IPS-15b (cell line): ENCODE data around the gene ATG101.

Source experiments
- H3K27me3 ChIP-seq: one replicate; pipeline ENCODE4 v1.6.1; 2013; ENCODE audit warnings: low read length; ENCODE audit not compliant: control insufficient read depth, insufficient read depth
- H3K36me3 ChIP-seq: one replicate; pipeline ENCODE4 v1.6.1; 2013; ENCODE audit warnings: low read length; ENCODE audit not compliant: control insufficient read depth, insufficient read depth
- H3K4me1 ChIP-seq: one replicate; pipeline ENCODE4 v1.6.1; 2013; ENCODE audit warnings: mild to moderate bottlenecking, low read length; ENCODE audit not compliant: control insufficient read depth, insufficient read depth
- H3K4me3 ChIP-seq: one replicate; pipeline ENCODE4 v1.5.1; 2013; ENCODE audit warnings: low read depth, low read length
- H3K9ac ChIP-seq: one replicate; pipeline ENCODE4 v1.6.1; 2013; ENCODE audit warnings: low read depth, mild to moderate bottlenecking, low read length
- H3K9me3 ChIP-seq: one replicate; pipeline ENCODE4 v1.6.1; 2013; ENCODE audit warnings: mild to moderate bottlenecking, low read length; ENCODE audit not compliant: control insufficient read depth, insufficient read depth

ATG101 gene, protein sequence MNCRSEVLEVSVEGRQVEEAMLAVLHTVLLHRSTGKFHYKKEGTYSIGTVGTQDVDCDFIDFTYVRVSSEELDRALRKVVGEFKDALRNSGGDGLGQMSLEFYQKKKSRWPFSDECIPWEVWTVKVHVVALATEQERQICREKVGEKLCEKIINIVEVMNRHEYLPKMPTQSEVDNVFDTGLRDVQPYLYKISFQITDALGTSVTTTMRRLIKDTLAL

DNA sequence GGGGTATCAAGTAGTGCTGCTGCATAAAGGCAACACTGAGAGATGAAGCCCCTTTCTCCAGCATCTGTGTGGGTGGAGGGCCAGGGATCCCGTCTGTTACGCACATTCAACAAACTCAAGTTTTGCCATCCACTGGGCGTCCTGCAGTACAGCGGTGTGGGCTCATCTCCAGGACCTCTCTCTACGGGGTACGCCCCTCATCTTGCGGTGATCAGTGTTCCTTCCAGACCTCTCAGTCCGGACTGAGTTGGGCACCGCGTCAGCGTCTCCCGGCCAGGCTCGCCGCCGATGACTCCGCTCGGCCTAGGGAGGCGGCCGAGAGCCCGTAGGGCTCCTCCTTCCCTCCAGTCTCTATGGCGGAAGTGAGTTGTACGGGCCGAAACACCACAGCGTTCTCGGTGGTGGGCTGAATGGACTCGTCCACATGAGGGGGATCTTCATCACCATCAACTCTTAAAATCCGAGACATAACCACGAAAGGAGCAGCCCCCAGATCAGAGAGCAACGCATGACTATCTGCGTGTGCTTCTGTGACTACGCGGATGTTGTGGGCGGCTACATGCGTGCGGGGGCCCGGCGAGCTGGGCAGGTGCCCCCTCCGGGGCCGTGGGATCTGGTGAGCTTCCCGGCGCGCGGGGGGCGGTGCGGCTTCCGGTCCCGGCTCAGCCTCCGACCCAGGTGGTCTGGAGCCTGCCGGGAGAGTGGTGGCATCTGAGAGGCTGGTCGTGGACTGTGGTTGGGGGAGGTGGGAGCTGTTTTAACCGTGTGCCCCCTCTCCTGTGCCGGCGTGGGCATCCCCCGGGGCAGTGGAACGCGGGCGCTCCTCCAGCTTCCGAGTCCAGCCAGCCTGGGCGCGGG lies at the start of gene ATG101:
ATG101 (plus strand) TSS at position 652 of the 858 bp plus-strand sequence. CDS start 3,673 bp downstream, outside the sequence.
- Histone ChIP-seq H3K9ac (peak within 1 kb of the TSS; percentile 91), H3K4me1 (peaks cover 12% of the 10 kb centered on the region), H3K36me3 (peaks cover 10% of the 10 kb centered on the region), H3K4me3 (peak within 1 kb of the TSS; percentile 99), H3K27me3 (peaks cover 6% of the 10 kb centered on the region), H3K9me3 (no peaks in the 10 kb centered on the region)

DNA sequence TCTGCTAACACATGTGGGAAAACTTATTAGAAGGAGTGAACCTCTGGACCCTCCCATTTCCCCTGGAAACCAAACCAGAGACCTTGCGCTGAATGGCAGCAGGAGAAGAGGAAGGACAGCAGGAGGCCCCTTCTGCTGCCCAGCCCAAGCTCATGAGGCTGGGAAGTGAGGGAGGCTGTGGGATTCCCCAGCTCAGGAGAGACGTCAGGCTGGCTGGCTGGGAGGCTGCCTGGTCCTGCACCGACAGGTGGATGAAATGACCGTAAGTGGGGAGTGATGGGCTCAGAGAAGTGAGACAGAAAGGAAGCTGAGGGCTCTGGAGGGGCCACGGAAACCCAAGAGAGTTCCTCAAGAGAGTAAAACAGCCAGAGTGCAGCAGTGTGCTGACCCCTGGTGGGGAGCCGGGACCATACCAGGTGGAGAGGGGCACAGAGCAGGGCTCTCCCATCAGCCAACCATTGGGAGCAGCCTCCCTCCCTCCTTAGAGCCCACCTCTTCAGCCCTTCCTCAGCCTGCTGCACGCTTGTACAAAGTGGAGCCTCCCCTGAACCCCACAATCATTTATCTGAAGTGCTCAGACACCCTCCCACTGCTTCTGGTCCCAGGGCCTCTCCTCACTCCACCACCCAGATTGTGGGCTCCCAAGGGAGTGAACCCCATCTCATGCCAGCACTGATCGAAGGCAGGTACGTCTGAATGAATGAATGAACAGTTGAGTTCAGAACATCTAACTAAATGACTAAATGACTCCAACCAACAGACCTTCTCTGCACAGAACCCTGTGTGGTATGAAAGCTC lies 49.0 kb upstream of the ATG101 start:
- H3K4me3 ChIP-seq: peak overlapping the region; percentile 19
- no peak overlapping the region for H3K9ac ChIP-seq
- H3K9me3 ChIP-seq: no peaks in the 10 kb centered on the region
- H3K36me3 ChIP-seq: no peaks in the 10 kb centered on the region
- H3K27me3 ChIP-seq: peaks cover 64% of the 10 kb centered on the region
- H3K4me1 ChIP-seq: peaks cover 2% of the 10 kb centered on the region

DNA sequence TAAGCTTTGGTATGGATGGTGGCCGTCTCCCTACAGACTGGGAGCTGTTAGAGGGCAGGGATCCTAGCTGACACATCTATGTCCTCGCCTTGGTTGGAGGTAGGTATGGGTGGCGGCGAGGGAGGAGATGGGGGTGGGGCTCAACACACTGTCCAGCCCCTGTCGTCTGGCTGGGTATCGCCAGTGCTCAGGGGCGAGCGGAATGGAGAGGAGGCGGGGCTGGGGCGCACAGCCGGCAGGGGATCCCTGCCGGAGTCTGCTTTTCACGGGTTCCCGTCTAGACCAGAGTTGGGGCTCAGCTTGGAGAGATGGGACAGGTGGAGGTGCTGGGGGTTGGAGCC lies 47.0 kb upstream of the ATG101 start:
- Histone ChIP-seq H3K4me3 (peak overlapping the region; percentile 68), H3K36me3 (no peaks in the 10 kb centered on the region), H3K9ac (no peak overlapping the region), H3K27me3 (peaks cover 46% of the 10 kb centered on the region), H3K4me1 (peaks cover 6% of the 10 kb centered on the region), H3K9me3 (no peaks in the 10 kb centered on the region)

DNA sequence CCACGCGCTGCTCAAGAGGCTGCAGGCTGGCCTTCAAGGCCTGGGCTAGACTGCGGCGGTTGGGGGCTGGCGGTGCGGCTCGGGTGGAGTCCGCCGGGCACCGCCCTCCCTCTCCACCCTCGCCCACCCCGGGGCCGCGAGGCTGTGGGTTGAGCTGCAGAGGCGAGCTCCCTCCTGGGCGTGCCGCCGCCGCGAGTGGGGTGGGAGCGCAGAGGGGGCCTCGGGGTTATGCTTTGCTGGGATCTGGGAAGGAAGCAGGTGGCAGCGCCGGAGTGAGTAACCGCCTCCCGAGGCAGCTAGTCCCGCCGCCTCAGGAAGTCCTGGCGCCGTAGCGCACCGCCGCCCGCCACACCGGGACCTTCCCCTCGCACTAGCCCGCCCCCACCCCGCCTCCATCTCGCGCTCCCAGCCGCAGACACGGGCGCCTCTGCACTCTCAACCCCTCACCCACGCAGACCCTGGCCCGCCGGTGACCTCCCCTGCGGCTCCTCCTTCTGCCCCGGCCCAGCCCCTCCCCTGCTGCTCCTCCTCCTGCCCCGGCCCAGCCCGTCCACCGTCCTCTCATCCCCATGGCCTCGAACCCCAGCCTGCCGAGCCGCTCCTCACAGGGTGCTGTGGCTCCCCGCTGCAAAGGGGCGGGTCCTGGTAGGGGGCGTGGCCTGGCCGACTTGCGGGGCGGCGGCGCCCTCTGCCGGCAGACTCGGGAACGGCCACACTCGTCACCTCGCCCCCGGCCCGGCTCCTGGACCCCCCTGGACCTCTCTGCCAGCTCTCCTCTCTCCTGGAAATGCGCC lies 46.4 kb upstream of the ATG101 start:
- no peaks in the 10 kb centered on the region for H3K36me3 ChIP-seq
- peaks cover 46% of the 10 kb centered on the region for H3K27me3 ChIP-seq
- H3K9ac ChIP-seq: no peak overlapping the region
- H3K4me1 ChIP-seq: peaks cover 6% of the 10 kb centered on the region
- H3K4me3 ChIP-seq: peak overlapping the region; percentile 68
- H3K9me3 ChIP-seq: no peaks in the 10 kb centered on the region

DNA sequence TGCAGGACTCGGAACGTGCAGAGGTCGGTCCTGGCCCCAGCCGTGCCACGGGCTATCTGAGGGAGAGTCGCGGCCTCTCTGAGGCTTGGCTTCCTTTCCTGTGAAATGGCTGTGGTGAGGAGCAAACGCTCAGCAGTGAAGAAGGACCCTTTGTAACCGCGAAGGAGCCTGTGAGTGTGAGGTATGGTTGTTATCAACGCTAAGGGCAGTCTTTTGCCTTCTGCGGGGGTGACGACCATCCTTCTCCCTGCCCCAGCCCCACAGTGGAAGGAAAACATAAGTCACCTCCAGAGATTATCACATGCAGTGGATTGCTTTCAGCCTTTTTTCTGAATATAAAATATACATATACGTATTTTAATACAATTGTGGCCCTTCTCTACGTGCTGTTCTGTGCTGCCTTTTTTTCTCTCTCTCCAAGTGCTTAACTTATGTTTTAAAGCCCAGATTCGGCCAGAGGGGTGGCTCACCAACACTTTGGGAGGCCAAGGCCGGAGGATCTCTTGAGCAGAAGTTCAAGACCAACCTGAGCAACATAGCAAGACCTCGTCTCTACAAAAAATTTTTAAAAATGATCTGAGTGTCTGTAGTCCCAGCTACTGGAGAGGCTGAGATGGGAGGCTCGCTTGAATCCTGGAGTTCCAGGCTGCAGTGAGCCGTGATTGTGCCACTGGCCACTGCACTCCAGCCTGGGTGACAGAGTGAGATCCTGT lies 45.6 kb upstream of the ATG101 start:
- Histone ChIP-seq H3K9ac (no peak overlapping the region), H3K9me3 (no peaks in the 10 kb centered on the region)

DNA sequence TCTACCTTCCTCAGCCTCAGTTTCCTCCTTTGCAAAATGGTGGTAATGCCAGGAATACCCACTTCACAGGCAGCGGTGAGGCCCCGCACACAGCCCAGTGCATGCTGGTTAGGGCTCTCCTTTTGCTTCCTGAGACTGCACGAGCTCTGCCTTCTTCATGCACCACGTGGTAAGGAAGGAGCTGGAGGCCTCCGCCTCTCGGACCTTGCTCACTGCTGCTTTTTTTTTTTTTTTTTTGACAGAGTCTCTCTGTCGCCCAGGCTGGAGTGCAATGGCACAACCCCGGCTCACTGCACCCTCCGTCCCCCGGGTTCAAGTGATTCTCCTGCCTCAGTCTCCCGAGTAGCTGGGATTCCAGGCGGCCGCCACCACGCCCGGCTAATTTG lies 44.9 kb upstream of the ATG101 start:
- H3K4me3 ChIP-seq: peak overlapping the region; percentile 35
- H3K27me3 ChIP-seq: peaks cover 42% of the 10 kb centered on the region
- H3K4me1 ChIP-seq: peaks cover 10% of the 10 kb centered on the region
- no peaks in the 10 kb centered on the region for H3K36me3 ChIP-seq
- H3K9ac ChIP-seq: no peak overlapping the region
- H3K9me3 ChIP-seq: no peaks in the 10 kb centered on the region

More for the DNA sequence above, 45.6 kb upstream of the ATG101 start:
- Histone ChIP-seq H3K4me3 (peak overlapping the region; percentile 45), H3K27me3 (peaks cover 43% of the 10 kb centered on the region), H3K36me3 (no peaks in the 10 kb centered on the region), H3K4me1 (peaks cover 6% of the 10 kb centered on the region)

DNA sequence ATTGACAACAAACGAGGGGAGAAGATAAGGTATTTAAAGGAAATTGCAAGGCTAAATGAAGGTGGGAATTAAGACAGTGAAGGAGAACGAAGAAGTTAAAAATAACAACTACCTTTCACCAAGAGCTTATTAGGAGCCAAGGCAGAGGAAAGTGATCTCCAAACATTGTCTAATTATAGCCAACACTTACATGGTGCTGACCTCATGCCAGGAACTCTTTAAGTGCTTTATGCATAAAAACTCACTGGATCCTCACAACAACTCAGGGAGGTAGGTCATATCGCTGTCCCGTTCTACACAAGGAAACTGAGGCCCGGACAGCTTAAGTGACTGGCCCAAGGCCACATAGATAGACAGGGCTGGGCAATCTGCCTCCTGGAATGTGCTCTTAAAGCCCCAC lies 43.5 kb upstream of the ATG101 start:
- no peaks in the 10 kb centered on the region for H3K9me3 ChIP-seq
- peaks cover 34% of the 10 kb centered on the region for H3K27me3 ChIP-seq
- H3K4me1 ChIP-seq: peaks cover 11% of the 10 kb centered on the region
- no peaks in the 10 kb centered on the region for H3K36me3 ChIP-seq
- no peak overlapping the region for H3K9ac ChIP-seq
- H3K4me3 ChIP-seq: no peak overlapping the region

DNA sequence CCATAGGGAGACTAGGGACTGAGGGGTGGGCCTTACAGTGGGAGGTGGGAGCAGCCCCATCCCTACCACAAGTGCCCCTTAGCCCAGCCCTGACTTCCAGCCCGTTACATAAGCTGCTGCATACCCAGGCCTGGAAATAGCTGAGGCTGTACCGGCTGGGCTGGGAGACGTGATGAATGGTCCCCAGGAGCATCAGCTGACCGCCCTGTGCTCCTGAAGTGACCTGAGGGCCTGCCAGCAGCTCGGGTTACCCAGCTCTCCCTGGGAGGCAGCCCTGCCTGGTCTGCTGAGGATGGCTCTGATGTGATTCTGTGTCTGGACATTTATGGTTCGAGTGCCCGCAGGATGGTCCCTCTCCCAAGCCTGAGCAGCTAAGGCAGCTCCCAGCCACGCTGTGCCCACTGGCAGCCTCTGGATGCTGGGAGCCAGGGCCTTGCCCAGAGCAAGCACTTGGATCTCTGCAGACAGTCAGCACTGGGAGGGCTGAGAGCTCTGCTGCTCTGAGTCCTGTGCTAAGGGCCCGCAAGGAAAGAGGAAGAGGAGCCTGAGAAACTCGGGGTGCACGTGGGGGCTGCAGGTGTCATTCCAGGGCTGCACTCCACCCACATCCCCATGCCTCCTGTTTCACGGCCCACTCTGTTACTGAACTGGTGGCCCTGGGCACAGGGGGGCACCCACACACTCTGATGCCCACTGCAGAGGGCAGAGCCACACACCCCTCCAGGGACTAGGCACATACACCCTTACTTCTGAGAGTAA lies 42.5 kb upstream of the ATG101 start:
- Histone ChIP-seq H3K4me1 (peaks cover 13% of the 10 kb centered on the region), H3K9ac (no peak overlapping the region), H3K9me3 (no peaks in the 10 kb centered on the region), H3K4me3 (no peak overlapping the region), H3K27me3 (peaks cover 28% of the 10 kb centered on the region), H3K36me3 (no peaks in the 10 kb centered on the region)

DNA sequence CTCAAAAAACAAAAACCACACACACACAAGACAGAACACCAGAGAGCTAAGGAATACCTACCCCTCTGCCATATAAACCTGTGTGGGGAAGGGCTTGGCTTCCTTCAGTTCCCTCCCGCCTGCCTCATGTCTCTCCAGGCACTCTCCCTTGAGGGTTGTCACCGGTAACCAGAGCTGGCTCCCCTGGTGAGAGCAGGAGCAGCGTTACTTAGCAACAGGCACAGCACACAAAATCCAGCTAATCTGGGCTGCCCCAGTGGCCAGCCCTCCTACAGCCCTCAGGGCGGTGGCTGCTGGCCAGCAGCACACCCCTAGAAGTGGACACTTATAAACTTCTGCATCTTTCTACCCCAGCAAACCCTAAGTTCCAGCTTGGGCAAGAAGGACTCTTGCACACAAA lies 40.1 kb upstream of the ATG101 start:
- Histone ChIP-seq H3K9ac (no peak overlapping the region), H3K9me3 (no peaks in the 10 kb centered on the region), H3K4me3 (no peak overlapping the region), H3K4me1 (peaks cover 16% of the 10 kb centered on the region), H3K27me3 (peaks cover 28% of the 10 kb centered on the region), H3K36me3 (no peaks in the 10 kb centered on the region)

DNA sequence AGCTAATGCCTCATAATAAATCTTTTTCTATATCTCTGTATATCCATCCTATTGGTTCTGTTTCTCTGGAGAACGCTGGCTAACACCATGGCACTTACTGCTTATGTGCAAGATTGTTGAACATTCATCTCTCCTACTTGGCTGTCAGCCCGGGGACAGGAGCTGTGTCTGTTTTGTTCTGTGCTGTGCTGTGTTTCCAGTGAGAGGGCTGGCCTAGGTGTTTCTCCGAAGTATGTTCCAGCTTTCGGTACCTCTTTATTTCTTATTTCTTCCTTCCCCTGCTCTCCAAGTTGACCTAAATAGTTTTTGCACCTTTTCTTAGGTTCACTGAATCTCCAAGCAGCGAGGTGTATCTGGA lies 37.4 kb upstream of the ATG101 start:
- peak overlapping the region; percentile 48 for H3K4me3 ChIP-seq
- H3K27me3 ChIP-seq: peaks cover 48% of the 10 kb centered on the region

More for the DNA sequence above, 37.4 kb upstream of the ATG101 start:
- H3K36me3 ChIP-seq: no peaks in the 10 kb centered on the region
- H3K9ac ChIP-seq: peak overlapping the region; percentile 47
- no peaks in the 10 kb centered on the region for H3K9me3 ChIP-seq
- peaks cover 17% of the 10 kb centered on the region for H3K4me1 ChIP-seq
